ENCODE results near the gene NPAT.

- TF ChIP-seq CTCF (IDR thresholded peaks at IDR 0.05; ENCODE audit: low read depth, low read length, poor library complexity, severe bottlenecking) (no peak), EZH2phosphoT487 (IDR thresholded peaks at IDR 0.05; ENCODE audit: borderline replicate concordance, low read length) (no peak)
Observed at GRCh38 chr11:108112057-108112456, 110.4 kb downstream of the NPAT start.
